Right lobe of liver (tissue), 6 donors: Measurements from ENCODE around the gene CALCOCO2. TPM values are rescaled to one million over a fixed set of nuclear protein-coding genes. Genes with fewer than 3 reads are reported as not detected.
"Not testable (repeated sequence)": the region's sequence is repeated elsewhere in the genome, so short reads cannot be mapped to it uniquely, and the experiment has no call there.

Source experiments
- ATAC-seq, 4 donors: fragments of 200-7000 bp; cut with Tn5 transposase; one replicate each; pipeline ENCODE4 v1.9.1; 2020; ENCODE audit warnings: mild to moderate bottlenecking in 4 of 4, moderate library complexity in 4 of 4
- DNase-seq, 3 donors: peaks; one replicate each; pipeline ENCODE4 v3.0.0-alpha.2; 2020
- H3K27ac ChIP-seq, 3 donors: fragments of 200-600 bp; one replicate each; pipeline ENCODE4 v1.8.0; 2022
- H3K27me3 ChIP-seq, 2 donors: fragments of 200-600 bp; one replicate each; pipeline ENCODE4 v1.8.0; 2022
- H3K36me3 ChIP-seq, 4 donors: fragments of 200-600 bp; sonication (generic) in 1 of 4; one replicate each; pipeline versions ENCODE4 v1.5.1 to v1.8.0; 2017 to 2022; ENCODE audit warnings: control low read depth in 1 of 4
- H3K4me1 ChIP-seq, 4 donors: fragments of 200-600 bp; sonication (generic) in 1 of 4; one replicate each; pipeline versions ENCODE4 v1.5.1 to v1.8.0; 2017 to 2022; ENCODE audit warnings: control low read depth in 1 of 4
- H3K4me3 ChIP-seq, 3 donors: fragments of 200-600 bp; one replicate each; pipeline ENCODE4 v1.8.0; 2022
- H3K9me3 ChIP-seq, 4 donors: fragments of 200-600 bp; sonication (generic) in 1 of 4; one replicate each; pipeline versions ENCODE4 v1.5.1 to v1.8.0; 2017 to 2022; ENCODE audit warnings: control low read depth in 1 of 4
- CTCF ChIP-seq, 4 donors: fragments of 200-600 bp in 3 of 4; fragments of 450-650 bp in 1 of 4; IDR thresholded peaks; one replicate each; pipeline versions ENCODE4 v1.5.1 to v1.8.0; 2016 to 2022; ENCODE audit warnings: antibody characterized with exemption in 4 of 4, mild to moderate bottlenecking in 2 of 4
- POLR2A ChIP-seq: fragments of 450-650 bp; IDR thresholded peaks from one replicate; pipeline ENCODE4 v1.6.1; 2017; ENCODE audit warnings: antibody characterized with exemption, mild to moderate bottlenecking
- WGBS: methylation state at CpG from one replicate; pipeline ENCODE4 v1.1.6; 2018; ENCODE audit warnings: low coverage, low lambda C conversion rate; ENCODE audit not compliant: insufficient coverage; ENCODE audit errors: missing lambda C conversion rate; 5-methylcytosine and 5-hydroxymethylcytosine counted together
- intact Hi-C, 2 donors: fragments of 100-400 bp; cut with DNase I; formaldehyde crosslinking; loops; one replicate each; pipeline versions ENCODE4 v1.11.2 to v1.14.1; 2022
- total RNA-seq, 6 experiments: library from RNA; depleted of rRNA in 2 of 6; stranded (reverse); fragments of >200 nt in 2 of 6; fragmentation: NEBNext Ultra II Directional in 3 of 6; extraction: Animal tissue kit (Norgen Biotek cat#: 25700) in 3 of 6; gene quantifications; one replicate each; pipeline versions ENCODE4 v1.1.0 to v1.2.4, GENCODE V29; 2016 to 2023
- donor health status: DM: no; HTN: yes; CAD: no.
- donor health status: DM: no; HTN: no; CAD: no.
- donor health status: DM: no; HTN: no; CAD: no.
- donor health status: DM: no; HTN: yes; CAD: no.
- donor health status: DM: no; HTN: yes; CAD: no.

Gene CALCOCO2
- total RNA-seq, 6 experiments from 2014 or later: 58.0 to 93.3 (median 72.1) TPM

GRCh38 chr17:48835971-48836370 lies 5.1 kb downstream of the CALCOCO2 start:
- H3K4me1 ChIP-seq: peaks cover 0 to 45% (median 17%) of the 10 kb centered on the region in 4 donors
- H3K27me3 ChIP-seq: no peaks in the 10 kb centered on the region
- no peaks in the 10 kb centered on the region for H3K9me3 ChIP-seq
- no peak for TF ChIP-seq POLR2A
- TF ChIP-seq CTCF (IDR thresholded peaks at IDR 0.05): no peak
- intact Hi-C loops: no loop called here
- H3K27ac ChIP-seq: no peak overlapping the region
- WGBS: 100% methylated on average over 2 of the region's 2 CpGs
- H3K4me3 ChIP-seq: no peak overlapping the region
- no peak for ATAC-seq
- H3K36me3 ChIP-seq: no peaks in the 10 kb centered on the region
- no peak for DNase-seq

- H3K9me3 ChIP-seq, H3K4me3 ChIP-seq, H3K27ac ChIP-seq, DNase-seq, H3K36me3 ChIP-seq, H3K27me3 ChIP-seq, intact Hi-C loops: not testable (repeated sequence)
- 45% methylated on average over 4 of the region's 4 CpGs for WGBS
- H3K4me1 ChIP-seq: peaks cover 2 to 49% (median 16%) of the 10 kb centered on the region in 4 donors
- ATAC-seq: peak in 1 of 4 donors; percentile 6
Observed at GRCh38 chr17:48837458-48837857, 6.6 kb downstream of the CALCOCO2 start.

- DNase-seq: no peak
- WGBS: 47% methylated on average over 3 of the region's 3 CpGs
- H3K27ac ChIP-seq: peak overlapping the region; percentile 83 to 92 (median 90)
- intact Hi-C loops: no loop called here
- no peak overlapping the region for H3K4me3 ChIP-seq
- H3K4me1 ChIP-seq: peaks cover 2 to 42% (median 16%) of the 10 kb centered on the region in 4 donors
- no peaks in the 10 kb centered on the region for H3K9me3 ChIP-seq
- H3K27me3 ChIP-seq: no peaks in the 10 kb centered on the region
- TF ChIP-seq CTCF (IDR thresholded peaks at IDR 0.05) (no peak), POLR2A (no peak)
- no peak for ATAC-seq
- peaks cover 0 to 24% (median 9%) of the 10 kb centered on the region in 4 donors for H3K36me3 ChIP-seq
Observed at GRCh38 chr17:48840441-48840840, 9.6 kb downstream of the CALCOCO2 start.

GRCh38 chr17:48841395-48841831 lies 10.6 kb downstream of the CALCOCO2 start:
- DNase-seq (peak in 1 of 3 donors; percentile 47), ATAC-seq (peak; percentile 84 to 91 (median 86))
- intact Hi-C loops: no loop called here
- H3K4me3 ChIP-seq: peak overlapping the region; percentile 7 to 35 (median 25)
- peaks cover 2 to 42% (median 16%) of the 10 kb centered on the region in 4 donors for H3K4me1 ChIP-seq
- H3K36me3 ChIP-seq: peaks cover 0 to 32% (median 14%) of the 10 kb centered on the region in 4 donors
- TF ChIP-seq CTCF (IDR thresholded peaks at IDR 0.05) (no peak), POLR2A (no peak)
- peak overlapping the region; percentile 83 to 92 (median 90) for H3K27ac ChIP-seq
- WGBS: 0% methylated on average over 3 of the region's 3 CpGs
- H3K9me3 ChIP-seq: no peaks in the 10 kb centered on the region
- no peaks in the 10 kb centered on the region for H3K27me3 ChIP-seq

- ATAC-seq: no peak
- no peak overlapping the region for H3K4me3 ChIP-seq
- peaks cover 2 to 42% (median 16%) of the 10 kb centered on the region in 4 donors for H3K4me1 ChIP-seq
- 77% methylated on average over 3 of the region's 3 CpGs for WGBS
- H3K9me3 ChIP-seq: no peaks in the 10 kb centered on the region
- TF ChIP-seq CTCF (IDR thresholded peaks at IDR 0.05) (no peak), POLR2A (no peak)
- peaks cover 0 to 36% (median 18%) of the 10 kb centered on the region in 4 donors for H3K36me3 ChIP-seq
- H3K27me3 ChIP-seq: no peaks in the 10 kb centered on the region
- H3K27ac ChIP-seq: peak overlapping the region; percentile 83 to 92 (median 90)
- intact Hi-C loops: no loop called here
- no peak for DNase-seq
Observed at GRCh38 chr17:48842746-48843145, 11.9 kb downstream of the CALCOCO2 start.
